ENCODE data around the gene METAP2.
A peak's percentile ranks its signal among the peaks of the same experiment; 100 is the strongest.

METAP2 gene

GRCh38 chr12:95529693-95530225 lies 55.8 kb downstream of the METAP2 start:
- no peak overlapping the region for H3K27ac ChIP-seq (ENCODE audit: low read depth, low read length)
- no peaks in the 10 kb centered on the region; the same call in 1 of the 2 replicates for H3K4me1 ChIP-seq (ENCODE audit: control insufficient read depth, insufficient read depth, low read length)
- H3K27me3 ChIP-seq (ENCODE audit: control insufficient read depth, insufficient read depth, low read length), result no peaks in the 10 kb centered on the region
- no peak overlapping the region for H3K4me3 ChIP-seq (ENCODE audit: low read depth, low read length)
- no peaks in the 10 kb centered on the region for H3K9me3 ChIP-seq (ENCODE audit: control insufficient read depth, insufficient read depth, low read depth, low read length)
- no peak overlapping the region for H3K9ac ChIP-seq (ENCODE audit: low read length)
- H3K36me3 ChIP-seq (ENCODE audit: control insufficient read depth, insufficient read depth, low read length), result peaks cover 63% of the 10 kb centered on the region

- Histone ChIP-seq H3K9me3 (ENCODE audit: control insufficient read depth, insufficient read depth, low read depth, low read length) (no peaks in the 10 kb centered on the region), H3K4me1 (ENCODE audit: control insufficient read depth, insufficient read depth, low read length) (peaks cover 11% of the 10 kb centered on the region), H3K27me3 (ENCODE audit: control insufficient read depth, insufficient read depth, low read length) (no peaks in the 10 kb centered on the region), H3K4me3 (ENCODE audit: low read depth, low read length) (no peak overlapping the region), H3K36me3 (ENCODE audit: control insufficient read depth, insufficient read depth, low read length) (peaks cover 50% of the 10 kb centered on the region), H3K9ac (ENCODE audit: low read length) (no peak overlapping the region), H3K27ac (ENCODE audit: low read depth, low read length) (no peak overlapping the region)
These were observed 58.9 kb downstream of the METAP2 start for GRCh38 chr12:95532851-95533250.

- H3K27me3 ChIP-seq (ENCODE audit: control insufficient read depth, insufficient read depth, low read length), result no peaks in the 10 kb centered on the region
- H3K9ac ChIP-seq (ENCODE audit: low read length), result no peak overlapping the region
- peaks cover 21% of the 10 kb centered on the region for H3K4me1 ChIP-seq (ENCODE audit: control insufficient read depth, insufficient read depth, low read length)
- H3K27ac ChIP-seq (ENCODE audit: low read depth, low read length), result no peak overlapping the region
- peaks cover 38% of the 10 kb centered on the region for H3K36me3 ChIP-seq (ENCODE audit: control insufficient read depth, insufficient read depth, low read length)
- no peak overlapping the region for H3K4me3 ChIP-seq (ENCODE audit: low read depth, low read length)
- H3K9me3 ChIP-seq (ENCODE audit: control insufficient read depth, insufficient read depth, low read depth, low read length), result no peaks in the 10 kb centered on the region
These were observed 60.0 kb downstream of the METAP2 start for GRCh38 chr12:95533985-95534384.

- Histone ChIP-seq H3K9me3 (ENCODE audit: control insufficient read depth, insufficient read depth, low read depth, low read length) (no peaks in the 10 kb centered on the region), H3K4me1 (ENCODE audit: control insufficient read depth, insufficient read depth, low read length) (peaks cover 27% of the 10 kb centered on the region), H3K27me3 (ENCODE audit: control insufficient read depth, insufficient read depth, low read length) (no peaks in the 10 kb centered on the region), H3K27ac (ENCODE audit: low read depth, low read length) (no peak overlapping the region), H3K9ac (ENCODE audit: low read length) (no peak overlapping the region), H3K4me3 (ENCODE audit: low read depth, low read length) (no peak overlapping the region), H3K36me3 (ENCODE audit: control insufficient read depth, insufficient read depth, low read length) (peaks cover 16% of the 10 kb centered on the region)
These were observed 64.1 kb downstream of the METAP2 start for GRCh38 chr12:95538006-95538405.

- Histone ChIP-seq H3K4me1 (ENCODE audit: control insufficient read depth, insufficient read depth, low read length) (peaks cover 27% of the 10 kb centered on the region), H3K27me3 (ENCODE audit: control insufficient read depth, insufficient read depth, low read length) (no peaks in the 10 kb centered on the region), H3K4me3 (ENCODE audit: low read depth, low read length) (peak overlapping the region; percentile 14), H3K9ac (ENCODE audit: low read length) (no peak overlapping the region), H3K27ac (ENCODE audit: low read depth, low read length) (0 out of 2 replicates have a peak overlapping the region, but pooled peaks have one; percentile 37), H3K36me3 (ENCODE audit: control insufficient read depth, insufficient read depth, low read length) (peaks cover 9% of the 10 kb centered on the region), H3K9me3 (ENCODE audit: control insufficient read depth, insufficient read depth, low read depth, low read length) (no peaks in the 10 kb centered on the region)
These were observed 64.7 kb downstream of the METAP2 start for GRCh38 chr12:95538656-95539055.

GRCh38 chr12:95541436-95541835 lies 67.5 kb downstream of the METAP2 start:
- Histone ChIP-seq H3K36me3 (ENCODE audit: control insufficient read depth, insufficient read depth, low read length) (peaks cover 3% of the 10 kb centered on the region; the same call in 1 of the 2 replicates), H3K4me1 (ENCODE audit: control insufficient read depth, insufficient read depth, low read length) (peaks cover 37% of the 10 kb centered on the region), H3K9ac (ENCODE audit: low read length) (no peak overlapping the region), H3K27ac (ENCODE audit: low read depth, low read length) (no peak overlapping the region), H3K4me3 (ENCODE audit: low read depth, low read length) (no peak overlapping the region), H3K27me3 (ENCODE audit: control insufficient read depth, insufficient read depth, low read length) (no peaks in the 10 kb centered on the region), H3K9me3 (ENCODE audit: control insufficient read depth, insufficient read depth, low read depth, low read length) (no peaks in the 10 kb centered on the region)

GRCh38 chr12:95543305-95543704 lies 69.4 kb downstream of the METAP2 start:
- H3K4me3 ChIP-seq (ENCODE audit: low read depth, low read length), result no peak overlapping the region
- no peak overlapping the region for H3K27ac ChIP-seq (ENCODE audit: low read depth, low read length)
- H3K9me3 ChIP-seq (ENCODE audit: control insufficient read depth, insufficient read depth, low read depth, low read length), result no peaks in the 10 kb centered on the region
- peaks cover 3% of the 10 kb centered on the region; the same call in 1 of the 2 replicates for H3K36me3 ChIP-seq (ENCODE audit: control insufficient read depth, insufficient read depth, low read length)
- peaks cover 3% of the 10 kb centered on the region; the same call in 1 of the 2 replicates for H3K27me3 ChIP-seq (ENCODE audit: control insufficient read depth, insufficient read depth, low read length)
- no peak overlapping the region for H3K9ac ChIP-seq (ENCODE audit: low read length)
- peaks cover 33% of the 10 kb centered on the region for H3K4me1 ChIP-seq (ENCODE audit: control insufficient read depth, insufficient read depth, low read length)

- Histone ChIP-seq H3K36me3 (ENCODE audit: control insufficient read depth, insufficient read depth, low read length) (peaks cover 3% of the 10 kb centered on the region; the same call in 1 of the 2 replicates), H3K4me3 (ENCODE audit: low read depth, low read length) (peak overlapping the region; percentile 89), H3K27ac (ENCODE audit: low read depth, low read length) (peak overlapping the region; percentile 97), H3K9ac (ENCODE audit: low read length) (no peak overlapping the region), H3K27me3 (ENCODE audit: control insufficient read depth, insufficient read depth, low read length) (peaks cover 3% of the 10 kb centered on the region; the same call in 1 of the 2 replicates), H3K4me1 (ENCODE audit: control insufficient read depth, insufficient read depth, low read length) (peaks cover 27% of the 10 kb centered on the region), H3K9me3 (ENCODE audit: control insufficient read depth, insufficient read depth, low read depth, low read length) (no peaks in the 10 kb centered on the region)
These were observed 70.8 kb downstream of the METAP2 start for GRCh38 chr12:95544756-95545155.

- Histone ChIP-seq H3K4me3 (ENCODE audit: low read depth, low read length) (peak overlapping the region; percentile 89), H3K27me3 (ENCODE audit: control insufficient read depth, insufficient read depth, low read length) (peaks cover 3% of the 10 kb centered on the region; the same call in 1 of the 2 replicates), H3K36me3 (ENCODE audit: control insufficient read depth, insufficient read depth, low read length) (peaks cover 3% of the 10 kb centered on the region; the same call in 1 of the 2 replicates), H3K27ac (ENCODE audit: low read depth, low read length) (peak overlapping the region; percentile 97), H3K4me1 (ENCODE audit: control insufficient read depth, insufficient read depth, low read length) (peaks cover 23% of the 10 kb centered on the region), H3K9ac (ENCODE audit: low read length) (peak overlapping the region; percentile 2), H3K9me3 (ENCODE audit: control insufficient read depth, insufficient read depth, low read depth, low read length) (no peaks in the 10 kb centered on the region)
These were observed 71.4 kb downstream of the METAP2 start for GRCh38 chr12:95545303-95545702.

- Histone ChIP-seq H3K36me3 (ENCODE audit: control insufficient read depth, insufficient read depth, low read length) (peaks cover 3% of the 10 kb centered on the region; the same call in 1 of the 2 replicates), H3K9ac (ENCODE audit: low read length) (peak overlapping the region; percentile 42), H3K27me3 (ENCODE audit: control insufficient read depth, insufficient read depth, low read length) (peaks cover 3% of the 10 kb centered on the region; the same call in 1 of the 2 replicates), H3K4me1 (ENCODE audit: control insufficient read depth, insufficient read depth, low read length) (peaks cover 23% of the 10 kb centered on the region), H3K4me3 (ENCODE audit: low read depth, low read length) (peak overlapping the region; percentile 89), H3K9me3 (ENCODE audit: control insufficient read depth, insufficient read depth, low read depth, low read length) (no peaks in the 10 kb centered on the region), H3K27ac (ENCODE audit: low read depth, low read length) (peak overlapping the region; percentile 97)
These were observed 72.0 kb downstream of the METAP2 start for GRCh38 chr12:95545731-95546490.

GRCh38 chr12:95546491-95546813 lies 72.5 kb downstream of the METAP2 start:
- Histone ChIP-seq H3K27ac (ENCODE audit: low read depth, low read length) (peak overlapping the region; percentile 97), H3K4me3 (ENCODE audit: low read depth, low read length) (peak overlapping the region; percentile 89), H3K9ac (ENCODE audit: low read length) (peak overlapping the region; percentile 42), H3K4me1 (ENCODE audit: control insufficient read depth, insufficient read depth, low read length) (peaks cover 21% of the 10 kb centered on the region), H3K9me3 (ENCODE audit: control insufficient read depth, insufficient read depth, low read depth, low read length) (no peaks in the 10 kb centered on the region), H3K27me3 (ENCODE audit: control insufficient read depth, insufficient read depth, low read length) (peaks cover 3% of the 10 kb centered on the region; the same call in 1 of the 2 replicates), H3K36me3 (ENCODE audit: control insufficient read depth, insufficient read depth, low read length) (peaks cover 3% of the 10 kb centered on the region; the same call in 1 of the 2 replicates)
